Uterus (tissue), 2 donors: ENCODE results near the gene PICK1.

Experiments
- CTCF ChIP-seq, 4 experiments: fragments of 200-600 bp in 2 of 4; fragments of 450-650 bp in 2 of 4; sonication (generic) in 2 of 4; IDR thresholded peaks; one replicate each; pipeline ENCODE4 v1.5.1; 2016 to 2019; ENCODE audit warnings: antibody characterized with exemption in 4 of 4, mild to moderate bottlenecking in 2 of 4, moderate library complexity in 1 of 4
- POLR2A ChIP-seq, 2 donors: fragments of 450-650 bp; IDR thresholded peaks; one replicate each; pipeline ENCODE4 v1.6.1; 2016; ENCODE audit warnings: antibody characterized with exemption in 2 of 2, mild to moderate bottlenecking in 1 of 2, moderate library complexity in 1 of 2

GRCh38 chr22:38014083-38014482, 43.1 kb upstream of the PICK1 start:
- TF ChIP-seq CTCF (IDR thresholded peaks at IDR 0.05) (no peak), POLR2A (IDR thresholded peaks at IDR 0.05) (no peak)
